D721Med (cell line): ENCODE results near the gene GRWD1.

Source experiments
- DNase-seq: peaks from one replicate; pipeline ENCODE4 v3.0.0; 2011; ENCODE audit warnings: low spot score; ENCODE audit not compliant: insufficient read length
- FAIRE-seq: peaks from 2 replicates; lab custom pipeline; 2011; peaks lifted over from hg19 to GRCh38; lab: Jason Lieb, UNC
- CTCF ChIP-seq: IDR thresholded peaks from 2 replicates; pipeline ENCODE4 v1.5.1; 2012; ENCODE audit warnings: mild to moderate bottlenecking, control low read depth; ENCODE audit not compliant: insufficient read depth; ENCODE audit errors: missing control alignments

The GRWD1 gene

GRCh38 chr19:48473161-48473966 is 27.6 kb downstream of the GRWD1 start:
- TF ChIP-seq CTCF, result no peak
- no peak for DNase-seq
- FAIRE-seq, result no peak

DNA sequence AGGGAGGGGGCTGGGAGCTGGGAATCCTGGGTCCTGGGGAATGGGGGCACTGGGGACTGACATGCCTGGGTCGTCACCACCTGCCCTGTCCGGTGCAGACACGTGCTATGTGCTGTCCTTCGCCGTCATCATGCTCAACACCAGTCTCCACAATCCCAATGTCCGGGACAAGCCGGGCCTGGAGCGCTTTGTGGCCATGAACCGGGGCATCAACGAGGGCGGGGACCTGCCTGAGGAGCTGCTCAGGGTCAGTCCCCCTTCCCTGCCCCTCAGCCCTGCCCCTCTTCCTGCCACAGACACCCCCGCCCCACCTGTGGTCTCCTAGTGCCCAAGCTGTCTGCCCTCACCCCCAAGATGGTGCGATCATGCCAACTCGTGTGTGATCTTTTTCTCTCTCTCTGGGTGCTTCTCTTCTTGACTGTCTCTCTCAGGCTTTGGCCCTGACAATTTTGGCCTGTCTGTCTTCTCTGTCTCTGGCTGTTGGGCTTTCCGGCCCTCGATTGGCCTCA is 28.4 kb downstream of the GRWD1 start:
- TF ChIP-seq CTCF, result no peak
- DNase-seq, result no peak
- FAIRE-seq, result no peak

GRCh38 chr19:48475369-48476068 is 29.7 kb downstream of the GRWD1 start:
- DNase-seq (no peak), FAIRE-seq (no peak)
- no peak for TF ChIP-seq CTCF

DNA sequence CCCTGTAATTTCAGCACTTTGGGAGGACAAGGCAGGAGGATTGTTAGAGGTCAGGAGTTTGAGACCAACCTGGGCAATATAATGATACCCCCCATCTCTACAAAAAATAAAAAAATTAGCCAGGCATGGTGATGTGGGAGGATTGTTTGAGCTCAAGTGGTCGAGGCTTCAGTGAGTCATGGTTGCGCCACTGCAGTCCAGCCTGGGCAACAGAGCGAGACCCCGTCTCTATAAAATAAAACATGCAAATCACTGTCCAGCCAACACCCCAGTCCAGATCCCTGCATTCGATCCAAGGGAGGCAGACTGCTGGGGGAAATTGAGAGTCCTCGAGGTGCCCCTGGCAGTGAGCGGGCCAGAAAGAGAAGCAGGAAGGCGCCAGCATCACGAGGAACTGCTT is 30.4 kb downstream of the GRWD1 start:
- FAIRE-seq (no peak), DNase-seq (no peak)
- no peak for TF ChIP-seq CTCF

- TF ChIP-seq CTCF, result no peak
- DNase-seq, result no peak
- FAIRE-seq, result no peak
Observed at GRCh38 chr19:48477067-48477685, 31.4 kb downstream of the GRWD1 start.

DNA sequence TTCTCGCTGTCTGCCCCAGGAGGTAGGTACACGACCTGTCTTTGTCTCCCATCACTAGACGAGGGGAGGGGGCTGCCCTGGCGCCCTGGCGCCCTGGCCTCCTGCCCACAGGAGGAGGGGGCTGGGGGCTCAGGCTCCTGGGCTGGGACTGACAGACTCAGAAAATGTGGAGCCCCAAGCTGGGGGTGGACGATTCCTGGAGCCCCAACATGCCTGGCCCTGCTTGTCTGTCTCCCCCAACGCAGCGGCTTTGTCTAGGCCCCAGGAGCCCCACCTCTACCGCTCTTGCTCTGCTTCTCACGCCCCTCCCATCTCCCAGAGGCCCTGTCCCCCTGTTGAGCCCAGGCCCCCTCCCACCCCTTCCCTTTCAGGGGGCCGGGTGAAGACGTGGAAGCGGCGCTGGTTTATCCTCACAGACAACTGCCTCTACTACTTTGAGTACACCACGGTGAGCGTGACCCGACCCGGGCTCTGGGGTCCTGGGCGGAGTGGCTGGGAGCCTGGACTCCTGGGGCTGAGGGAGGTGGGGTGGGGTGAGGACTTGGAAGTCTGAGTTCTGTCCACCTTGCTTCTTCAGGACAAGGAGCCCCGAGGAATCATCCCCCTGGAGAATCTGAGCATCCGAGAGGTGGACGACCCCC is 32.0 kb downstream of the GRWD1 start:
- no peak for FAIRE-seq
- no peak for DNase-seq
- no peak for TF ChIP-seq CTCF
